ENCODE results near the gene ERCC4.

ERCC4 gene

DNA sequence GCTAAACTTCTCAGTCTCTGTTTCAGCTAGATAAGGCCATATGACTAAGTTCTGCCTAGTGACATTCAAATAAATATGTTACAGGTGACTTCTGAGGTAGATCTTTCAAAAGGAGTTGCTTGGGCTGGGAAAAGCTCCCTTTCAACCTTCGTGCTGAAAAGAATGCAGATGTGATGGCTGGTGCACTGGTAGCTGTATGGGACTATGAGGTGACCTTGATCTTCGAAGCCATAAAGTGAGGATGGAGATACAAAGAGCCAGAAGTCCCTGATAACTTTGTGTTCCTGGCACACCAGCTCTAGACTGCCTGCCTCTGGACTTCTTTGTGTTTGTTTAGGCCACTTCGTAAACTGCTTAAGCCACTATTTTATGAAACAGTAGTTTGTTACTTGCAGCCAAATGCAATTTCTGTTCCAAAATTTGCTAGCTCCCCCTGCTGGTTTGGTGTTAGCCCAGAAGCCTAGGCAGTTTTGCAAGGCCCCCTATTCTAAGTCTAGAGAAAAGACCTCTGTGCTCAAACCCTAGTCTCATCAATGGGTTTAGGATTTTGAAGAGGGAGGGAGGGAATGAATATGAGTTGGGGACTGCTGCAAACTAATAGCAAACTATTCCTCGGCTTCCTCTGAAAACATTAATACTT is 23.3 kb upstream of the ERCC4 start:
- TF ChIP-seq TAF1 (IDR thresholded peaks at IDR 0.05; ENCODE audit: borderline replicate concordance, insufficient read depth, low read length), result no peak
- TF ChIP-seq, protein P1, sequence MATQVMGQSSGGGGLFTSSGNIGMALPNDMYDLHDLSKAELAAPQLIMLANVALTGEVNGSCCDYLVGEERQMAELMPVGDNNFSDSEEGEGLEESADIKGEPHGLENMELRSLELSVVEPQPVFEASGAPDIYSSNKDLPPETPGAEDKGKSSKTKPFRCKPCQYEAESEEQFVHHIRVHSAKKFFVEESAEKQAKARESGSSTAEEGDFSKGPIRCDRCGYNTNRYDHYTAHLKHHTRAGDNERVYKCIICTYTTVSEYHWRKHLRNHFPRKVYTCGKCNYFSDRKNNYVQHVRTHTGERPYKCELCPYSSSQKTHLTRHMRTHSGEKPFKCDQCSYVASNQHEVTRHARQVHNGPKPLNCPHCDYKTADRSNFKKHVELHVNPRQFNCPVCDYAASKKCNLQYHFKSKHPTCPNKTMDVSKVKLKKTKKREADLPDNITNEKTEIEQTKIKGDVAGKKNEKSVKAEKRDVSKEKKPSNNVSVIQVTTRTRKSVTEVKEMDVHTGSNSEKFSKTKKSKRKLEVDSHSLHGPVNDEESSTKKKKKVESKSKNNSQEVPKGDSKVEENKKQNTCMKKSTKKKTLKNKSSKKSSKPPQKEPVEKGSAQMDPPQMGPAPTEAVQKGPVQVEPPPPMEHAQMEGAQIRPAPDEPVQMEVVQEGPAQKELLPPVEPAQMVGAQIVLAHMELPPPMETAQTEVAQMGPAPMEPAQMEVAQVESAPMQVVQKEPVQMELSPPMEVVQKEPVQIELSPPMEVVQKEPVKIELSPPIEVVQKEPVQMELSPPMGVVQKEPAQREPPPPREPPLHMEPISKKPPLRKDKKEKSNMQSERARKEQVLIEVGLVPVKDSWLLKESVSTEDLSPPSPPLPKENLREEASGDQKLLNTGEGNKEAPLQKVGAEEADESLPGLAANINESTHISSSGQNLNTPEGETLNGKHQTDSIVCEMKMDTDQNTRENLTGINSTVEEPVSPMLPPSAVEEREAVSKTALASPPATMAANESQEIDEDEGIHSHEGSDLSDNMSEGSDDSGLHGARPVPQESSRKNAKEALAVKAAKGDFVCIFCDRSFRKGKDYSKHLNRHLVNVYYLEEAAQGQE (IDR thresholded peaks at IDR 0.05; ENCODE audit: insufficient read depth in 1 of 2, low read depth in 2 of 2, low read length in 2 of 2), result no peak

DNA sequence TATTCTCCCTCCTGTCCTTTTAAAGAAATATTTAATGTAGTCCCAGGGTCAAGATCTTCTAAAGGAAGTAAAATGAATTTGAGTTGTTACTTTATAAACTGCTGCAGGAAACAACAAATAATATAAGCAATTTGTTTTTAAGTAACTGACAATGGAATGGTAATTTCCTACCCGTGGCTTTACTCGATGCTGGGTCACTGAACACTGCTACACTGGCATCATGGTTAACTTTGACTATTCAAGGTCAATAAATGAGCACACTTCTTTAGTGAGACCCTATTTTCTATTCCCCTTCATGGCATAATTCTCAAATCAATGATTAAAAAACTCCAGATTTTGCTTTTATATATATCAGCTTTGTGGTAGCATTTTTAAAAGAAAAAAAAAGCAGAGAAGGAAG is 22.1 kb upstream of the ERCC4 start:
- TF ChIP-seq TAF1 (IDR thresholded peaks at IDR 0.05; ENCODE audit: borderline replicate concordance, insufficient read depth, low read length) (no peak), FOXP2 (optimal IDR thresholded peaks at IDR 0.05; ENCODE audit: borderline replicate concordance, extremely low read depth, extremely low read length, insufficient read depth) (no peak), POLR2AphosphoS5 (IDR thresholded peaks at IDR 0.05; ENCODE audit: low read depth, low read length) (no peak)
- TF ChIP-seq, protein P1 (IDR thresholded peaks at IDR 0.05; ENCODE audit: insufficient read depth in 1 of 2, low read depth in 2 of 2, low read length in 2 of 2), result no peak

DNA sequence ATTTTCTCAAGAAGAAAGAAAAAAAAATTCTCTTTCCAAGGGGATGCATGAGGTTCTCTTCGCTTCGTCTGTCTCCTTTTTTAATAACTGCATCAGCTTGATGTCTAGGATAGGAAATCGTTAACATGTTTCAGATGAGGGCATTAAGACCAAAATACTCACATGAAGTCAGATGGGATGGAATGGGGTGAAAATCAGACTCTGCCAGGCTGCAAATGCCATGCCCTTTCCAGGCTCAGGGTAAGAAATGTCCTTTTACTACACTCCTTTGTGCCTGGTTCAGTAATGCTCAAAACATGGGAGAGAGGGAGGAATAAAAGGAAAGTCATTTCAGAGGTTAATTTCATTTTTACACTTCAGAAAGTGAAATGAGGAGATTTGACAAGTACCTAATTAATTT is 21.7 kb upstream of the ERCC4 start:
- TF ChIP-seq, protein P1 (IDR thresholded peaks at IDR 0.05; ENCODE audit: insufficient read depth in 1 of 2, low read depth in 2 of 2, low read length in 2 of 2), result no peak
- TF ChIP-seq FOXP2 (optimal IDR thresholded peaks at IDR 0.05; ENCODE audit: borderline replicate concordance, extremely low read depth, extremely low read length, insufficient read depth) (no peak), TAF1 (IDR thresholded peaks at IDR 0.05; ENCODE audit: borderline replicate concordance, insufficient read depth, low read length) (no peak), SIN3A (IDR thresholded peaks at IDR 0.05; ENCODE audit: borderline replicate concordance, insufficient read depth, low read length) (no peak), POLR2AphosphoS5 (IDR thresholded peaks at IDR 0.05; ENCODE audit: low read depth, low read length) (no peak)

DNA sequence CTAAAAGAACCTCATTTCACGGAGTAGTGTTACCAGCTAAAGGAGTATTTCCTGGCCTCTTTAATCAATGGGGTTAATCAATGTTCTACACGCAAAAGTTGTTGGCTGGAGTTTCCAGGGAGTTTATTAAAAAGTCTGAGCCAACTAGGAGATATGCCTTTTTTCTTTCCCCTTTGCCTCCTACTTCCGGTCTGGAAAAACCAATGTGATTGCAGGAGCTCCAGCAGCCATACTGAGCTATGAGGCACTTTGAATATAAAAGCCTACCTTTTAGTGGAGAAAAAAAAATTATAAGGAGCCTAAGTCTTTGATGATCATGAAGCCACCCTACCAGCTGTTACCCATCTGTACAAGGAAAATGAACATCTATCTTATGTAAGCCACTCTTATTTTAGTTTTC is 17.9 kb upstream of the ERCC4 start:
- TF ChIP-seq, protein P1 (IDR thresholded peaks at IDR 0.05; ENCODE audit: insufficient read depth in 1 of 2, low read depth in 2 of 2, low read length in 2 of 2), result no peak
- no peak for TF ChIP-seq POLR2AphosphoS5 (IDR thresholded peaks at IDR 0.05; ENCODE audit: low read depth, low read length)
- TF ChIP-seq TAF1 (IDR thresholded peaks at IDR 0.05; ENCODE audit: borderline replicate concordance, insufficient read depth, low read length), result no peak
- no peak for TF ChIP-seq SIN3A (IDR thresholded peaks at IDR 0.05; ENCODE audit: borderline replicate concordance, insufficient read depth, low read length)
- TF ChIP-seq FOXP2 (optimal IDR thresholded peaks at IDR 0.05; ENCODE audit: borderline replicate concordance, extremely low read depth, extremely low read length, insufficient read depth), result no peak

DNA sequence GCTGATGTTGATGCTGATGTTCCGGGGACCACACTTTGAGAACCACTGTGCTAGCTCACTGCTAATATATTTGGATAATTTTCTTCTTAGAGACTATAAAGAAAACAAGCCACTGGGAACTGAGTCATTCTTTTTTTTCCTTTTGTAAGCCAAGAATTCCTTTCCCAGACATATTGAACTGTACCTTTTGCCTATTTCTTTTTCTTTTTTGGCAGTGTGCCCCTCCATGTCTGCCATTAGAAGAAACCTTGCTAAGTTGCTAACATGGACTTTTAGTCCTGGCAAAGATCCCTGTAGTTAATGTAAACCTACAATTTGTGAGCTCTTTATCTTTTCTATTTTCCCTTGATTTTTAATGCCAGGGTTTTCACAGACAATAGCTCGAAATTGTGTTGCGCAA is 17.3 kb upstream of the ERCC4 start:
- TF ChIP-seq, protein P1 (IDR thresholded peaks at IDR 0.05; ENCODE audit: insufficient read depth in 1 of 2, low read depth in 2 of 2, low read length in 2 of 2), result no peak
- no peak for TF ChIP-seq POLR2AphosphoS5 (IDR thresholded peaks at IDR 0.05; ENCODE audit: low read depth, low read length)
- TF ChIP-seq SIN3A (IDR thresholded peaks at IDR 0.05; ENCODE audit: borderline replicate concordance, insufficient read depth, low read length), result no peak

All from PFSK-1 (cell line).